ENCODE results near the gene MSI2.

The MSI2 gene

DNA sequence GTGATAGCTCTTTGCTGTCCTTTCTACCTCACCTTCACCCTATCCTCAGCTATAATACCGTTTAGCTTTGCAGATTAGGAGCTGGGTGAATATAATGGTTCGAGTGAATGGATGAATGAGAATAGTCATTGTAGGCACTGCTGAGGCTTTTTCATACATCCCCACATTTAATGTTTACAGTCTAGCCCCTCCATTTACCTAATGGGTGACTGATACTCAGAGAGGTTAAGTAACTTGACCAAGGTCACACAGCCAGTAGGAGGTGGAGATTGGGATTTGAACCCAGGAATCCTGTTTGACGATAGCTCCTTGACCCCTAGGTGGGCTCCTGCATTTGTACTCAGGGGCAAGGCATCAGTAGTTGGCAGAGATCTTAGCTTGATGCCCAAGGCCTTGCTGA is 293.1 kb downstream of the MSI2 start:
- Histone ChIP-seq H3K9ac (ENCODE audit: low read length) (no peak overlapping the region), H3K9me2 (replicated peaks; ENCODE audit: insufficient read depth, low read length) (no peaks in the 10 kb centered on the region), H3K4me2 (ENCODE audit: low read depth, low read length, poor library complexity, severe bottlenecking) (no peak overlapping the region), H3K9me3 (ENCODE audit: insufficient read depth, low read length) (no peaks in the 10 kb centered on the region), H3K27me3 (ENCODE audit: low read length) (no peaks in the 10 kb centered on the region), H3K36me3 (ENCODE audit: low read length) (no peaks in the 10 kb centered on the region), H3K79me2 (ENCODE audit: insufficient read depth, low read length) (peaks cover 15% of the 10 kb centered on the region; the same call in 1 of the 2 replicates), H3K27ac (ENCODE audit: low read depth, low read length) (peak overlapping the region; percentile 95; the same call in 1 of the 2 replicates), H4K20me1 (ENCODE audit: low read depth, low read length) (no peaks in the 10 kb centered on the region), H3K4me3 (ENCODE audit: insufficient read depth, low read length, poor library complexity, severe bottlenecking) (no peak overlapping the region), H2AFZ (ENCODE audit: low read depth, low read length, severe bottlenecking) (no peak overlapping the region), H3F3A (ENCODE audit: insufficient read depth) (peaks cover 15% of the 10 kb centered on the region)
- no peak for TF ChIP-seq EZH2phosphoT487 (conservative IDR thresholded peaks at IDR 0.05; ENCODE audit: low read length)

DNA sequence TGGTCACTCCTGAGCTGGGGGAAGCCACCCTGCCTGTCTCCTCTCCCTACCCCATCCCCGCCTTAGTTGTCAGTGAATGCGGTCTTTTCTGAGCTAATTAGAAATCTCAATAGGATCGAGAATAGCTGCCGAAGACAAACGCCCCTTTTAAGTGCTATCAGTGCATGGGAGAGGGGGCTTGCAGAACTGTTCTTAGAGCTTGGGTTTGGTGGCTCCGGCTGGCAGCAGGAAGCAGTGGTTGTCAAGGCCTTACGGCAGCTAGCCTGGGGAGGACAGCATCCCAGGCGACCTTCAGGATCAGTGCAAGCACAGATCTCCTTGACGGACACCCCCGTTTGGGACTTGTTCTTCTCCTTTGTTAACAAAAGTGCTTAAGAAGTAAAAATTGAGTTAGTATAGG is 293.7 kb downstream of the MSI2 start:
- H3K4me3 ChIP-seq (ENCODE audit: insufficient read depth, low read length, poor library complexity, severe bottlenecking), result no peak overlapping the region
- H3K9me3 ChIP-seq (ENCODE audit: insufficient read depth, low read length), result no peaks in the 10 kb centered on the region
- no peaks in the 10 kb centered on the region for H3K27me3 ChIP-seq (ENCODE audit: low read length)
- H4K20me1 ChIP-seq (ENCODE audit: low read depth, low read length), result no peaks in the 10 kb centered on the region
- no peak overlapping the region for H2AFZ ChIP-seq (ENCODE audit: low read depth, low read length, severe bottlenecking)
- peaks cover 15% of the 10 kb centered on the region for H3F3A ChIP-seq (ENCODE audit: insufficient read depth)
- H3K9me2 ChIP-seq (replicated peaks; ENCODE audit: insufficient read depth, low read length), result no peaks in the 10 kb centered on the region
- H3K9ac ChIP-seq (ENCODE audit: low read length), result no peak overlapping the region
- no peaks in the 10 kb centered on the region for H3K36me3 ChIP-seq (ENCODE audit: low read length)
- peak overlapping the region; percentile 95 for H3K27ac ChIP-seq (ENCODE audit: low read depth, low read length)
- no peak overlapping the region for H3K4me2 ChIP-seq (ENCODE audit: low read depth, low read length, poor library complexity, severe bottlenecking)
- H3K79me2 ChIP-seq (ENCODE audit: insufficient read depth, low read length), result peaks cover 18% of the 10 kb centered on the region; the same call in 1 of the 2 replicates
- TF ChIP-seq EZH2phosphoT487 (conservative IDR thresholded peaks at IDR 0.05; ENCODE audit: low read length), result no peak
- TF ChIP-seq, protein P1, sequence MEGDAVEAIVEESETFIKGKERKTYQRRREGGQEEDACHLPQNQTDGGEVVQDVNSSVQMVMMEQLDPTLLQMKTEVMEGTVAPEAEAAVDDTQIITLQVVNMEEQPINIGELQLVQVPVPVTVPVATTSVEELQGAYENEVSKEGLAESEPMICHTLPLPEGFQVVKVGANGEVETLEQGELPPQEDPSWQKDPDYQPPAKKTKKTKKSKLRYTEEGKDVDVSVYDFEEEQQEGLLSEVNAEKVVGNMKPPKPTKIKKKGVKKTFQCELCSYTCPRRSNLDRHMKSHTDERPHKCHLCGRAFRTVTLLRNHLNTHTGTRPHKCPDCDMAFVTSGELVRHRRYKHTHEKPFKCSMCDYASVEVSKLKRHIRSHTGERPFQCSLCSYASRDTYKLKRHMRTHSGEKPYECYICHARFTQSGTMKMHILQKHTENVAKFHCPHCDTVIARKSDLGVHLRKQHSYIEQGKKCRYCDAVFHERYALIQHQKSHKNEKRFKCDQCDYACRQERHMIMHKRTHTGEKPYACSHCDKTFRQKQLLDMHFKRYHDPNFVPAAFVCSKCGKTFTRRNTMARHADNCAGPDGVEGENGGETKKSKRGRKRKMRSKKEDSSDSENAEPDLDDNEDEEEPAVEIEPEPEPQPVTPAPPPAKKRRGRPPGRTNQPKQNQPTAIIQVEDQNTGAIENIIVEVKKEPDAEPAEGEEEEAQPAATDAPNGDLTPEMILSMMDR (IDR thresholded peaks at IDR 0.05; ENCODE audit: insufficient read depth, low read length, poor library complexity, severe bottlenecking), result no peak

DNA sequence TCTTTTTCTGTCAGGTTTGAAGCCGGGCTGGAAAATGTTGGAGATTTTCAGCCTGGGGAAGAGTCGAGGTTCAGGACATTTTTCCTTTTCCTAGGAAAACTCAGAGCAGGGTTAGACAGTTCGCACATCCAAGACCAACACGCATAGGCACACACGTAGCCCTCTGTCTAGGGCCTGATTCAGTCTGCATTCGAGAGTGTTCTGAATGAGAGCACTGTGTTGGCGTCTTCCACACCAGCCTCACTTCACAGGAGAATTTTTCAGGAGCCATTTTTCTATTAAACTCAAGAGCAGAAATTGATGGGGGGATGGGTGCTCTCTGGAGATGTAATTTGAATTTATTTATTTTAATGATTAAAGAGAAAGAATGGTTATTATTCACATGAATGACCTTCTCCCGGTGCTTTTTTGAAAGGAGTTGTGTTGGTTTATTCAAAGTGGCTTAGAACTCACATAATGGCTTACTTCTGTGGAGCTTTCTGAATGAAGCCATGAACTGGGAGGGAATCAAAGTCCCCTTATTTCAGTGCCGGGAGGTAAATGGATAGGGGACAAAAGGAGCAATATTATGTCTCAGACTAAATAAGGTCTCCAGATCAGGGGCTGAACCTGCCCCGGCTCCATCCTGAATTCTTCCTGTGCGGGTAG is 294.5 kb downstream of the MSI2 start:
- H3K9me2 ChIP-seq (replicated peaks; ENCODE audit: insufficient read depth, low read length), result no peaks in the 10 kb centered on the region
- peak overlapping the region; percentile 95 for H3K27ac ChIP-seq (ENCODE audit: low read depth, low read length)
- TF ChIP-seq, protein P1 (IDR thresholded peaks at IDR 0.05; ENCODE audit: insufficient read depth, low read length, poor library complexity, severe bottlenecking), result no peak
- TF ChIP-seq EZH2phosphoT487 (conservative IDR thresholded peaks at IDR 0.05; ENCODE audit: low read length), result no peak
- H3K9me3 ChIP-seq (ENCODE audit: insufficient read depth, low read length), result no peaks in the 10 kb centered on the region
- peaks cover 18% of the 10 kb centered on the region; the same call in 1 of the 2 replicates for H3K79me2 ChIP-seq (ENCODE audit: insufficient read depth, low read length)
- H3K27me3 ChIP-seq (ENCODE audit: low read length), result no peaks in the 10 kb centered on the region
- H3K4me3 ChIP-seq (ENCODE audit: insufficient read depth, low read length, poor library complexity, severe bottlenecking), result peak overlapping the region; percentile 13
- peak overlapping the region; percentile 40 for H3K9ac ChIP-seq (ENCODE audit: low read length)
- H4K20me1 ChIP-seq (ENCODE audit: low read depth, low read length), result no peaks in the 10 kb centered on the region
- no peak overlapping the region for H2AFZ ChIP-seq (ENCODE audit: low read depth, low read length, severe bottlenecking)
- H3K4me2 ChIP-seq (ENCODE audit: low read depth, low read length, poor library complexity, severe bottlenecking), result peak overlapping the region; percentile 75
- peaks cover 15% of the 10 kb centered on the region for H3F3A ChIP-seq (ENCODE audit: insufficient read depth)
- no peaks in the 10 kb centered on the region for H3K36me3 ChIP-seq (ENCODE audit: low read length)

All from SU-DHL-6 (cell line).